Prostate gland (tissue), 2 donors: ENCODE measurements around the gene OTUB1. TPM values are rescaled to one million over a fixed set of nuclear protein-coding genes. Genes with fewer than 3 reads are reported as not detected.

Experiments used
- DNase-seq: peaks from one replicate; pipeline ENCODE4 v3.0.0-alpha.2; 2019; ENCODE audit warnings: low spot score
- H3K27ac ChIP-seq, 2 donors: fragments of 200-600 bp; sonication (generic); 2 replicates each; pipeline ENCODE4 v1.5.1; 2017 to 2019
- H3K27me3 ChIP-seq: fragments of 200-600 bp; sonication (generic); replicated peaks from 2 replicates; pipeline ENCODE4 v1.5.1; 2019; ENCODE audit not compliant: insufficient read depth
- H3K36me3 ChIP-seq, 2 donors: fragments of 200-600 bp; sonication (generic); 1 replicate in 1 of 2; 2 replicates in 1 of 2; pipeline versions ENCODE4 v1.5.1 to v1.8.1; 2017 to 2019
- H3K4me1 ChIP-seq: fragments of 200-600 bp; sonication (generic); replicated peaks from 2 replicates; pipeline ENCODE4 v1.5.1; 2019
- H3K4me3 ChIP-seq, 2 donors: fragments of 200-600 bp; sonication (generic); 2 replicates each; pipeline ENCODE4 v1.5.1; 2017 to 2019
- H3K9me3 ChIP-seq: fragments of 200-600 bp; sonication (generic); 2 replicates; pipeline ENCODE4 v1.5.1; 2017
- CTCF ChIP-seq, 4 experiments: fragments of 200-600 bp in 2 of 4; fragments of 450-650 bp in 2 of 4; sonication (generic) in 2 of 4; IDR thresholded peaks; 1 replicate in 3 of 4; 2 replicates in 1 of 4; pipeline ENCODE4 v1.5.1; 2016 to 2019; ENCODE audit warnings: antibody characterized with exemption in 4 of 4, mild to moderate bottlenecking in 2 of 4, moderate library complexity in 2 of 4
- POLR2A ChIP-seq: fragments of 450-650 bp; IDR thresholded peaks from one replicate; pipeline ENCODE4 v1.6.1; 2016; ENCODE audit warnings: antibody characterized with exemption, mild to moderate bottlenecking
- POLR2AphosphoS5 ChIP-seq: sonication (generic); formaldehyde crosslinking; IDR thresholded peaks from one replicate; pipeline ENCODE4 v1.6.1; 2017; ENCODE audit warnings: antibody characterized with exemption
- WGBS: methylation state at CpG from one replicate; pipeline ENCODE4 v1.1.5; 2018; 5-methylcytosine and 5-hydroxymethylcytosine counted together
- intact Hi-C: fragments of 100-400 bp; cut with DNase I; formaldehyde crosslinking; loops from one replicate; pipeline ENCODE4 v1.14.2; 2022
- total RNA-seq, 2 donors: library from RNA; depleted of rRNA; stranded (reverse); fragments of >200 nt; gene quantifications; one replicate each; pipeline ENCODE4 v1.1.0, GENCODE V29; 2016

The OTUB1 gene
- total RNA-seq, 2 donors from 2014 or later, result 79.6 to 118 TPM

- H3K9me3 ChIP-seq, result no peaks in the 10 kb centered on the region
- intact Hi-C loops, result no loop called here
- H3K27ac ChIP-seq, result no peak overlapping the region
- H3K36me3 ChIP-seq, result no peaks in the 10 kb centered on the region
- no peak for DNase-seq
- no peak overlapping the region for H3K4me3 ChIP-seq
- no peaks in the 10 kb centered on the region for H3K27me3 ChIP-seq
- TF ChIP-seq POLR2A, result no peak
- no peak for TF ChIP-seq POLR2AphosphoS5
- TF ChIP-seq CTCF (IDR thresholded peaks at IDR 0.05), result no peak
- no peaks in the 10 kb centered on the region for H3K4me1 ChIP-seq
- whole genome bisulfite sequencing, result 66% methylated on average over 18 of the region's 18 CpGs
Observed at GRCh38 chr11:64008914-64009633, 22.8 kb downstream of the OTUB1 start.

DNA sequence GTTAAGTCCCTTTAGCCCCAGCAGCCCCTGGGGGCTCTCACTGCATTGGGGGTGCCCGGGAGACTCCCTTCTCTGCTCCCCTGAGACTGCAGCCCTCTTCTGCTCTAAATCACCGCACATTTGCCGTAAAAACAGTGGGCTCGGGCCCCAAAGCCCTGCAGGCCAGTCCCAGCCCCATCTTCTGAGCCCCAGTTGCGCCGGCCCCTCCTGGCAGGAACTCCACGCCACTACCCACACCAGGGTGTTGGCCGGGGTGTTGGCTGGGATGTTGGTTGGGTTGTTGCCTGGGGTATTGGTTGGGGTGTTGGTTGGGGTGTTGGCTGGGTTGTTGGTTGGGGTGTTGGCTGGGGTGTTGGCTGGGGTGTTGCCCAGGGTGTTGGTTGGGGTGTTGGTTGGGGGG lies 23.5 kb downstream of the OTUB1 start:
- Histone ChIP-seq H3K36me3 (no peaks in the 10 kb centered on the region), H3K9me3 (no peaks in the 10 kb centered on the region), H3K27me3 (no peaks in the 10 kb centered on the region), H3K4me1 (no peaks in the 10 kb centered on the region), H3K27ac (no peak overlapping the region), H3K4me3 (no peak overlapping the region)
- intact Hi-C loops, result no loop called here
- DNase-seq, result no peak
- TF ChIP-seq POLR2AphosphoS5 (no peak), CTCF (IDR thresholded peaks at IDR 0.05) (no peak), POLR2A (no peak)
- 91% methylated on average over 8 of the region's 8 CpGs for WGBS

GRCh38 chr11:64010783-64011182 lies 24.5 kb downstream of the OTUB1 start:
- Histone ChIP-seq H3K27me3 (no peaks in the 10 kb centered on the region), H3K9me3 (no peaks in the 10 kb centered on the region), H3K36me3 (no peaks in the 10 kb centered on the region), H3K27ac (no peak overlapping the region), H3K4me1 (no peaks in the 10 kb centered on the region), H3K4me3 (no peak overlapping the region)
- intact Hi-C loops, result no loop called here
- 91% methylated on average over 2 of the region's 2 CpGs for WGBS
- no peak for TF ChIP-seq POLR2A
- no peak for TF ChIP-seq POLR2AphosphoS5
- no peak for TF ChIP-seq CTCF (IDR thresholded peaks at IDR 0.05)
- DNase-seq, result no peak

GRCh38 chr11:64011371-64011770 lies 25.1 kb downstream of the OTUB1 start:
- Histone ChIP-seq H3K27ac (no peak overlapping the region), H3K9me3 (no peaks in the 10 kb centered on the region), H3K36me3 (no peaks in the 10 kb centered on the region), H3K27me3 (no peaks in the 10 kb centered on the region), H3K4me1 (no peaks in the 10 kb centered on the region), H3K4me3 (no peak overlapping the region)
- no peak for DNase-seq
- TF ChIP-seq POLR2A (no peak), POLR2AphosphoS5 (no peak), CTCF (IDR thresholded peaks at IDR 0.05) (no peak)
- 69% methylated on average over 8 of the region's 8 CpGs for WGBS
- intact Hi-C loops, result no loop called here

DNA sequence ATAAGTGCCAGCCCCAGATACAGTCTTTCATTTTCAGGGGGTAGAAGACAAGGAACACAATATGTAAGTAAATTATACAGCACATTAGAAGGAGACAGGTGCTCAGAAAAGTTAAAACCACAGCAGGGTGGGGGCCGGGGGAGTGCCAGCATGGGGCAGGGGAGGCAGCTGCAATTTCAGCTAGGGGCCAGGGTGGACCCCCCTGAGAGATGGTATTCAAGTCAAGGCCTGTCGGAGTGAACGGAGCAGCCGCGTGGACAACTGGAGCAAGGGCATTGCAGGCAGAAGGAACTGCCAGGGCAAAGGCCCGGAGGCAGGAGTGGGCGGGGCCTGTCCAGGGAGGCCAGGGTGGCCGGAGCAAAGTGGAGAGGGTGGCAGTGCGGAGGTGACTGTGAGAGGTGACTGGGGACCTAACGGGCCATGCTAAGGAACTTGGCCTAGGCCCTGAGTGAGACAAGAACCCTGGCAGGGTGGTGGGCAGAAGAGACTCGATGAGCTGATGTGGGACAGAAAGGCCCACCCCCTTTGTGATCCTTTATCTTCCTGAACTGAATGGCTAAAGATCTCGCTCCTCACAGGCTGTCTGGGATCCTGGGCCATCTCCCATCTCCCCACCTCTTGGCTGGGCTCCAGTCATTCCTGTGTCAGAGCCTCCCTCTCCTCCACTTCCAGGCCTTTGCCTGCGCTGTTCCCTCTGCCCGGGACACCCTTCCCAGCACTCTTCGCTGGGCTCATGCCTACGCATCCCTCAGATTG lies 27.1 kb downstream of the OTUB1 start:
- intact Hi-C loops, result no loop called here
- Histone ChIP-seq H3K27ac (no peak overlapping the region), H3K4me1 (no peaks in the 10 kb centered on the region), H3K36me3 (no peaks in the 10 kb centered on the region), H3K9me3 (no peaks in the 10 kb centered on the region), H3K4me3 (no peak overlapping the region), H3K27me3 (no peaks in the 10 kb centered on the region)
- TF ChIP-seq POLR2AphosphoS5, result no peak
- no peak for TF ChIP-seq POLR2A
- no peak for TF ChIP-seq CTCF (IDR thresholded peaks at IDR 0.05)
- WGBS, result 89% methylated on average over 16 of the region's 16 CpGs
- no peak for DNase-seq
